Stimulated activated CD4-positive, alpha-beta T cell treated with anti-CD3 and anti-CD28 coated beads, Interleukin-1b, Interleukin-23, amount 100 ng/mL, for 1 hour (primary cell): ENCODE data around the gene MRO.
"Not testable (repeated sequence)": the region's sequence is repeated elsewhere in the genome, so short reads cannot be mapped to it uniquely, and the experiment has no call there.

Experiments
- DNase-seq, 2 donors: peaks; one replicate each; pipeline ENCODE4 v3.0.0-alpha.2; 2020; ENCODE audit warnings: low read depth in 2 of 2

Gene MRO

GRCh38 chr18:50819728-50820378 lies at the start of gene MRO:
Gene MRO, minus strand, starts transcription at chr18:50820016. Its CDS starts 10,616 bp downstream, at chr18:50809400.
- peak; percentile 41 to 62 for DNase-seq

DNA sequence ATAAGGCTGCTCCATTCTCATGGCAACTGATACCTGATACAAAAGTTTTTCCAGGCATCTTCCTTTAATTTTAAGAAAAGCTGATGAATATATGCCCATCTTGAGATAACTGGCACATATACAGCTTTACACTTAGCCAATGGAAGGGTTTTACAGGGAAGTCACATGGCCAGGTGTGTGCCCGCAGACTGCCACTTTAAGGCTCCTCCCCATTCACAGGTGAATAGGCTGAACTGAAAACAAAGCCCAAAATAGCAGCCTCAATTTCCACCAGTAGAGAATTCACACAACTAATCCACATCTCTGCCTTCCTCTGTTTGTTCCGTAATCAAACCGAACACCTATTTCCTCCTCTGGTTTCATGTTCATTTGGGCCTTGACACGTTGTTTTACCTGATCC lies 49.3 kb upstream of the MRO start:
- no peak for DNase-seq

DNA sequence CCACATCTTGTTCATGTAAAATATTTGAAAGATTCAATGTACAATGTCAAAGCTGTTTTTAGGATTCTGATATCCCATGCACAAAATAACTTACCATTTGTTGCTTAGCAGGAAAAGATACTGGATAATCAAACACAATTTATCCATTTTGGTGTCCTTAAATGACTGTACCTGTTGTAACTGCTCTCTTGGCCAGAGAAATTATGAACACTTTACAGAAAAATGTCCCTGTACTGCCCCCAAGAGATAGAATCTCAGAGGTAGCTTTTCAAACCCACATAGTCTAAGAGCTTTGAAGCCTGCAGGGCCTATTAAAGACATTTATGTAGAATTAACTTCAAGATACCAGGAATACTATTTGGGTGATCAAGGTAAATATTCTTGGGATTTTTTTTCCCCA lies 46.9 kb upstream of the MRO start:
- no peak for DNase-seq

DNA sequence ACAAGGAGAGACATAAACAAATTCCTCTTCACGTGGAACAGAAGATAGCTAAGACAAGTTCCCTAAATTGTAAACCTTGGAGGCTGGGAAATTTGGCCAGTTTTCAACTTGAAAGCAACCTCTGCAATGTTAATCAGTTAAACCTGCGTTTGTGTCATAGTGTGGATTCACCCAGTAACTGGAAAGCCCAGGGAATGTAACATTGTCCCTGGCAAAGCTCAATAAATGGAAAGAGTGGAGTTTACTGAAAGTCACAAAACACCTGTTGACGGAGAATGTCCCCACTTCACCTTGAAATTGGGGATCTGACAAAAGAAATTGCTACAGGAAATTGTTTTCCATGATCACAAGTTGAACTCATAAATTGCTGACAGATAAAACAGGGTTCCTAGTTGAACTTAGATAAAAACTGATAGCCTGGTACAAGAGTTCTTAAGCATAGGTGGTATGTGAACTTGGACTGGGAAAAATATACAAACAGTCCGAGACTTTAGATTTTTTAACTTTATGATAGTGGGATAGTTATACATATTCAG lies 44.1 kb upstream of the MRO start:
- DNase-seq: no peak

DNA sequence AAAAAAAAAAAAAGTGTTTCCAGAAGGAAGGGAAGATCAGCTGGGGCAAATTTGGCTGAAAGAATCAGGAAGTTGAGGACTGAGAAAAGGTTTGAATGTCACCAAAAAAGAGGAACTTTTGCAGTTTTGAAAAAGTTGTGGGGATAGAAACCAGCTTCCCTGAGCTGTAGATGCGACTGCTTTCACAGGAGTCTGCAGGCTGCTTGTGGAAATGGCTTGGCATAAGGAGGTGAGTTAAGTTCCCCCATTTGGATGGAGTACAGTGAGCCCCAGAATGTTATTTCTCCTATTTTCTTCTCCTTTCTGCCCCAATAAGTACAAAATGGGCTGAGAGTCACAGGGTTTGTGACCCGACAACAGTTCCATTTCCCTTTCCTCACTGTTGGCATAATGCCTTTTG lies 42.6 kb upstream of the MRO start:
- DNase-seq: no peak

GRCh38 chr18:50861617-50862016 lies 41.8 kb upstream of the MRO start:
- DNase-seq: no peak

DNA sequence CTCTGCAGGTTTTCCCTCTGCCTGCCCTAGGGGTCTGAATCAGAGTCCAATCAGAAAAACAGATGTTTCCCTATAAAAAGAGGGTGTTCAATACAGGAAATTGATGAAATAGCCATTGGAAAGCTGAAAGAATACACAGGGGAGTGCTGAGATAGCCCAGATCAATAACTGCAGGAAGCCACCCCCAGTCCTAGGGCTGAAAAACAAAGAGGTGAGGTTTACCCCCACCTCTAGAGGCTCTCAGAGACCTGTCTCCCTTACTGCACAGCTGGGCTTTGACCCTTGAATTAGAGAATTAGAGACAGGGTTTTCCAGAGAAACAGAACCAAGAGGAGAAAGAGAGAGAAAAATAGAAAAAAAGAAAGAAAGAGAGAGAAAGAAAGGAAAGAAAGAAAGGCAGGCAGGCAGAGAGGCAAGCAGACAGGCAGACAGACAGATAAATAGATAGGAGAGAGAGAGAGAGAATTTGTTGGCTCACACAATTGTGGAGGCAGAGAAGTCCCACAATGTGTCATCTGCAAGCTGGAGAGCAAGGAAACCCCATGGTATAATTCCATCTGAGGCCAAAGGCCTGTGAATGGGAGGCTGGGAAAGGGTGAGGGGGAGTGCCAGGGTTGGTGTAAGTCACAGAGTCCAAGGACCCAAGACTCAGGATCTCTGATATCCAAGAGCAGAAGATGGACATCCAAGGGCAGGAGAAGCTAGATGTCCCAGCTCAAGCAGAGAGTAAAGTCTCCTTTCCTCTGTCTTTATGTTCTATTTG lies 40.2 kb upstream of the MRO start:
- DNase-seq: no peak

- no peak for DNase-seq
These were observed 37.9 kb upstream of the MRO start for GRCh38 chr18:50857694-50858093.

DNA sequence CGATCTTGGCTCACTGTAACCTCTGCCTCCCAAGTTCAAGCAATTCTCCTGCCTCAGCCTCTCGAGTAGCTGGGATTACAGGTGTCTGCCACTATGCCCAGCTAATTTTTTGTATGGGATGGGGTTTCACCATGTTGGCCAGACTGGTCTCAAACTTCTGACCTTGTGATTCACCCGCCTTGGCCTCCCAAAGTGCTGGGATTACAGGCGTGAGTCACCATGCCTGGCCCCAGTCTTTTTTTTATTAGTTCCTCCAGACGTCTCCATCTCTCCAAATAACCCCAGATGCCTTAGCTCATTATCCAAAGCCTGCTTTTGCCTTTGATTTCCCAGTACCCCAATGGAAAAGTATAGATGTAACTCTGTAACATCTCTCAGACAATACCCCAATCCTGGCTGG lies 37.4 kb upstream of the MRO start:
- not testable (repeated sequence) for DNase-seq

DNA sequence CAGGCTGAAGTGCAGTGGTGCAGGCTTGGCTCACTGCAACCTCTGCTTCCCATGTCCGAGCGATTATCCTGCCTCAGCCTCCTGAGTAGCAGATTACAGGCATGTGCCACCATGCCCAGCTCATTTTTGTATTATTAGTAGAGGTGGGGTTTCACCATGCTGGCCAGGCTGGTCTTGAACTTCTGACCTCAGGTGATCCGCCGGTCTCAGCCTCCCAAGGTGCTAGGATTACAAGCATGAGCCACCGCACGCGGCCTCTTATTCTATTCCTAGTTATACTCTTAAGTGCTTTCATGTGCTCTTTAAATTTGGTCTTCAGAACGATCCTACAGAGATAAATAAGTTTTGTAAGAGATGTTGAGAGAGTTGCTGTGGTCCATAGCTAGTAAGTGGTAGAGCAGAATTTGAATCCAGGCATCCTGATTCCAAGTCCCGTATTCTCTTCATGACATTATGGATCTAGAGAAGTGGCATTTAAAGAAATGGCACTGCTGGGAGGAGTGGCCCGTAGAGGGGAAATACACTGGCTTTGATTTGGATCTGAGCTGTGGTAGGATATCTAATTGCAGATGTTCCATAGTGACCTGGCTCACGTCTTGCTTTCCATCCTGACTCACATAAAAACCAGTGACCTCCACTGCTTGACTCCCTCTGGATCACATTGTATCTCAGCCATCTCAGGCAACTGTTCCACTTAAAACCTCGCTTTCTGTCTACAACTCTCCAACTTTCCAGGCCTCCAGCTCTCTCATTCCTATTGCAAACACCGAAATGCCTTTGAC lies 36.4 kb upstream of the MRO start:
- DNase-seq: no peak

DNA sequence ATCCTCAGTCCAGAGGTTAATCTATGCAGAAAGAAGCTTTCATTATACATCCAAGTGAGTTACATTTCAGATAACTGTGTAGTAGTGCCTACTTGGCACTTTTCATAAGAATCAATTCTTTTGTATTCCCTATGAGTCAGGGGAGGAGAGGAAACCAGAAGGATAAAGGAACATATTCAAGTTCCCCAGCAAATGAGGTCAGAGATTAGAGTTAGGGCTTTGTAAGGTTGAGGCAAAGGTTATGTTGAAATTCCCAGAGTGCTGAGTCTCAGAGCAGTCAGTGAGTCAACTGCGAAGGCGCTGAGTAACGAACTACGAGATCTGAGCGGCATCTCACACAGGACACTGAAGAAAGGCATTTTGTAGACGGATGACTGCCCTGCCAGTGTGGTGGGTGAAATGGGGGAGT lies 34.1 kb upstream of the MRO start:
- no peak for DNase-seq

DNA sequence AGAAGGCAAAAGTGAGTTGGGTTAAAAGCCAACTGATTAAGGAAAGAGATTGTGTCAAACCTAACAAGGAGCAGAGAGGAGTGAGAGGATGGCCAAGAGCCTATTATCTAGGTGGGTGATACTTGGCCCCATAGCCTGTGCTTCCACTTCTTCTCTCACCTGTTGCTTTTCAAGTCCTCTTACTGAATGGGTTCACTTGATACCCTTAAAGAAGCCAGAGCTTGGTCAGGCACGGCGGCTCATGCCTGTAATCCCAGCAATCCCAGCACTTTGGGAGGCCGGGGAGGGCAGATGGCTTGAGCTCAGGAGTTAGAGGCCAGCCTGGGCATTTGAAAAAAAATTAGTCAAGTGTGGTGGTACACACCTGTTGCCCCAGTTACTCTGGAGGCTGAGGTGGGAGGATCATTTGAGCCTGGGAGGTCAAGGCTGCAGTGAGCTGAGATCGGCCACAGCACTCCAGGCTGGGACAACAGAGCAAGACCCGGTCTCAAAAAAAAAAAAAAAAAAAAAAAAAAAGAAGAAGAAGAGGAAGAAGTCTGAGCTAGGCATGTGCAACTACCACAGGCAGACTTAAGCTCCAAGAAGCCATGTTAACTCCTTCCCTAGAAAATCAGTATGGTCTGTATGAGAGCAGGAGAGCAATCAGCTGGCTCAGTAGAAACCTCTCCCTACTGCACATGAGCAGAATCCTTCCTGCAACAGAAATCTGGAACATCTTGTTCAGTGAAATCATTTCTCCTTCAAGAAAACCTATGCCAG lies 30.7 kb upstream of the MRO start:
- no peak for DNase-seq

- no peak for DNase-seq
These were observed 29.6 kb upstream of the MRO start for GRCh38 chr18:50849419-50849821.

GRCh38 chr18:50848991-50849390 lies 29.2 kb upstream of the MRO start:
- DNase-seq: no peak

DNA sequence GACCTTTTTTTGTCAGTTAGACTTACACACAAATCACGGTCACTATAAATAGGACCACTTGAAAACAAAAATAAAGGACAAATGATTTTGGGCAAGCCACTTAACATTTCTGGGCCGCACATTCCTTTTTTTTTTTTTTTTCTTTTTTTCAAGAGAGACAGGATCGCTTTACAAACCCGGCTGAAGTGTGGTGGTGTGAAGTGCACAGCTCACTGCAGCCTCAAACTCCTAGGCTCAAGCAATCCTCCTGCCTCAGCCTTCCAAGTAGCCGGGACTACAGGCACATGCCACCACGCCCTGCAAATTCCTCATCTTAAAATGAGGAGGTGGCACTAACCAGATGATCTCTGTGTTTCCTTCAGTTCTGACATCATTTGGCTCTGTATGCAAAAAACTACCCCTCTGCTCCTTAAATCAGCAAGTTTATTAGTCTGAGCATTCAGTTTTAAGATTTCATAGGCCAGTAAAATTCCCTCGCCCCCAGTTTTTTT lies 28.3 kb upstream of the MRO start:
- DNase-seq: no peak

- no peak for DNase-seq
These were observed 27.4 kb upstream of the MRO start for GRCh38 chr18:50847192-50847591.

GRCh38 chr18:50844960-50845359 lies 25.1 kb upstream of the MRO start:
- DNase-seq: no peak

GRCh38 chr18:50844554-50844953 lies 24.7 kb upstream of the MRO start:
- no peak for DNase-seq

DNA sequence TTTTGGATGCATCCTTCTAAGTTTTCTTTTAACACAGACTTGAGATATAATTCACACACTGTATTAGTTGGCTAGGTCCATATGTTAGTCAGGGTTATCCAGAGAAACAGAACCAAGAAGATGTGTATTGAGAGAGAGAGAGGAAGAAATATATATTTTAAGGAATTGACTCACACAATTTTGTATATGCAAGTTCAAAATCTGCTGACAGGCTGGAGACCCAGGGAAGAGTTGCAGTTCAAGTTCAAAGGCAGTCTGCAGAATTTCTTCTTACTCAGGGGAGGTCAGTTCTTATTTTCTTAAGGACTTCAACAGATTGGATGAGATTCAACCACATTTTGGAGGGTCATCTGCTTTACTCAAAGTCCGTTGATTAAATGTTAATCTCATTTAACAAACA lies 23.0 kb upstream of the MRO start:
- no peak for DNase-seq

DNA sequence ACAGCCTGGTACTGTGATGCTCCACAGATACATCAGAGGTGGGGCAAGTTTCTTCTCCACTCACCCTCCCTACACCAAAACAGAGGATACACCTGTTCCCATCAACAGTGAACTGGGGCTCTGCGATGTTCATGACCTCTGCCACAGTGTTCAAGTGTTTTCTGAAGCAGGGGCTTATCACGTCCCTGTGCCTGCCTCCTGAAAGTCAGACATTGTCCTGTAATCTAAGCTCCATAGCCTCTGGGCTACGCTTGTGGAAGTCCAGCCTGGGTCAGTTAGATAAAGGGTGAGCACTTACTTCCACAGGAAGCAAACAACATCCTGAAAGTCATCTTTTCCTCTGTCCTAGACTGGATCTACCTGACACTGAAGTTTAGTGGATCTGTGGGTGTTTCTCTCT lies 20.2 kb upstream of the MRO start:
- DNase-seq: no peak

DNA sequence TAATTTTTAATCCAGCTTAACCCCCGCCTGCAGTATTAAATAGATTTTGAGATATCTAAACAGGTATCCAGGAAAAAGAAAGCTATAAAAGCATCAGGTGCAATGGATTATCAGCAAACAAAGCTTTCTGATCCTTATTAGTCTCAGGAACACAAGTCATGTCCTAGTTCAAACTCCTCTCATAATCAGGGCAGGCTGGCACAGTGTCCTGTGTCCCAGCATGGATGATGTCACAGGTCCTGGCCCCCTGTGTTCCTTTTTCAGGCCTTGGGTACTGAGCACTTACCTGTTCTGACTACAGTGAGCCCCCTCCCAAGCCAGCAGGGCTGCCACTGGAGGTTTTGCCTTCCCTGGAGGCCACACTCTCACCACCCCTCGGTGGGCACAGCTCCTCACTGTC lies 19.5 kb upstream of the MRO start:
- no peak for DNase-seq

GRCh38 chr18:50836521-50836957 lies 16.7 kb upstream of the MRO start:
- no peak for DNase-seq
